ELF-1 (cell line): Measurements from ENCODE around the gene PTPA.
"Not testable (repeated sequence)": the region's sequence is repeated elsewhere in the genome, so short reads cannot be mapped to it uniquely, and the experiment has no call there.

Experiments used
- DNase-seq: peaks from one replicate; pipeline ENCODE4 v3.0.0-alpha.2; 2016; ENCODE audit warnings: low read depth, low spot score

PTPA gene

GRCh38 chr9:129154866-129155477, 43.8 kb downstream of the PTPA start:
- no peak for DNase-seq

- no peak for DNase-seq
Observed at GRCh38 chr9:129156163-129156562, 44.9 kb downstream of the PTPA start.

- no peak for DNase-seq
Observed at GRCh38 chr9:129160712-129161533, 49.7 kb downstream of the PTPA start.

GRCh38 chr9:129161534-129161837, 50.3 kb downstream of the PTPA start:
- no peak for DNase-seq

- DNase-seq, result no peak
Observed at GRCh38 chr9:129162497-129163197, 51.4 kb downstream of the PTPA start.

GRCh38 chr9:129163198-129163670, 52.0 kb downstream of the PTPA start:
- DNase-seq, result not testable (repeated sequence)

- DNase-seq, result no peak
Observed at GRCh38 chr9:129163753-129164152, 52.5 kb downstream of the PTPA start.

- peak; percentile 74 for DNase-seq
Observed at GRCh38 chr9:129164246-129164930, 53.2 kb downstream of the PTPA start.

GRCh38 chr9:129165198-129165597, 54.0 kb downstream of the PTPA start:
- DNase-seq, result no peak

- peak; percentile 82 for DNase-seq
Observed at GRCh38 chr9:129166623-129167557, 55.7 kb downstream of the PTPA start.

GRCh38 chr9:129170229-129170628, 59.0 kb downstream of the PTPA start:
- no peak for DNase-seq

- no peak for DNase-seq
Observed at GRCh38 chr9:129171993-129172751, 61.0 kb downstream of the PTPA start.

GRCh38 chr9:129172816-129173215, 61.6 kb downstream of the PTPA start:
- peak; percentile 37 for DNase-seq

GRCh38 chr9:129173296-129174101, 62.3 kb downstream of the PTPA start:
- no peak for DNase-seq

GRCh38 chr9:129174102-129174723, 63.0 kb downstream of the PTPA start:
- peak; percentile 87 for DNase-seq

- DNase-seq, result peak; percentile 72
Observed at GRCh38 chr9:129174724-129175514, 63.7 kb downstream of the PTPA start.

GRCh38 chr9:129175515-129175824, 64.3 kb downstream of the PTPA start:
- no peak for DNase-seq
